CD4-positive, alpha-beta T cell treated with Interleukin-15 for 1 hour (primary cell): ENCODE results near the gene RTL10.

Experiments used
- DNase-seq: peaks from one replicate; pipeline ENCODE4 v3.0.0-alpha.2; 2020

Gene RTL10

GRCh38 chr22:19807161-19807913 lies 47.3 kb downstream of the RTL10 start:
- DNase-seq, result no peak

GRCh38 chr22:19806213-19807160 lies 48.2 kb downstream of the RTL10 start:
- DNase-seq, result no peak

GRCh38 chr22:19805821-19806212 lies 48.9 kb downstream of the RTL10 start:
- no peak for DNase-seq
